ENCODE measurements around the gene MTMR1.

The MTMR1 gene

GRCh38 chrX:150692831-150693724, at the start of gene MTMR1:
Gene MTMR1 (plus strand): TSS chrX:150693396. CDS start chrX:150693531, 135 bp downstream.
- peak; percentile 40 for DNase-seq

- DNase-seq = no peak
Observed at GRCh38 chrX:150643958-150644357, 49.2 kb upstream of the MTMR1 start.

GRCh38 chrX:150644422-150644821, 48.8 kb upstream of the MTMR1 start:
- DNase-seq = no peak

- DNase-seq = no peak
Observed at GRCh38 chrX:150647331-150647730, 45.9 kb upstream of the MTMR1 start.

DNA sequence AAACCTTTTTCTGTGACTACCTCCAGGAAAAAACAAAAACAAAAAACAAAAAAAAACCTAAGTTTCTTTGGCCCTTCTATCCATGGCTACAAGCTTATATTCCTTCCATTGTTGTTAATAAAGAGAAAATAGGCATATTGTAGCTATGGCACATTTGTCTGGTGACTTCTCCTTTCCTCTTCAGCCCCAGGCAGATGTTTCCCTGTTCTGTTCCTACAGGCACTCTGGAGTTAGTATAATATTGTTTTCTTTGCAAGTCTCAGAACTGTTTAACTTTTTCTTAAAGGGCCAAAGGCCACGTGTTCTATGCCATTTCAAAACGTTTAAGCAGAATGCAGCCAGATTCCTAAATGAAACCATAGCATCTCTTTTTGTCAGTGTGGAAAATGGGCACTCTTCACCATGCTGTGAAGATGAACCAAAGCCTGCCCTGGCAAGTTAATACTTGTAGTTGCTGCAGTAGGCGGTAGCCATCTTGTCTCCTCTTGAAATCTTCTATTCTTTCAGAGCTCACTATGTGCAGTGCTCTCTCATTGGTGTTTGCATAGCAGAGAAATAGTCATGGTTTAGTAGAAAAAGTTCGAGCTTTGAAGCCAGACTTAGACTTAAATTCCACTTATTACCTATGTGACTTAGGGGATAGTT, 44.8 kb upstream of the MTMR1 start:
- DNase-seq = no peak

DNA sequence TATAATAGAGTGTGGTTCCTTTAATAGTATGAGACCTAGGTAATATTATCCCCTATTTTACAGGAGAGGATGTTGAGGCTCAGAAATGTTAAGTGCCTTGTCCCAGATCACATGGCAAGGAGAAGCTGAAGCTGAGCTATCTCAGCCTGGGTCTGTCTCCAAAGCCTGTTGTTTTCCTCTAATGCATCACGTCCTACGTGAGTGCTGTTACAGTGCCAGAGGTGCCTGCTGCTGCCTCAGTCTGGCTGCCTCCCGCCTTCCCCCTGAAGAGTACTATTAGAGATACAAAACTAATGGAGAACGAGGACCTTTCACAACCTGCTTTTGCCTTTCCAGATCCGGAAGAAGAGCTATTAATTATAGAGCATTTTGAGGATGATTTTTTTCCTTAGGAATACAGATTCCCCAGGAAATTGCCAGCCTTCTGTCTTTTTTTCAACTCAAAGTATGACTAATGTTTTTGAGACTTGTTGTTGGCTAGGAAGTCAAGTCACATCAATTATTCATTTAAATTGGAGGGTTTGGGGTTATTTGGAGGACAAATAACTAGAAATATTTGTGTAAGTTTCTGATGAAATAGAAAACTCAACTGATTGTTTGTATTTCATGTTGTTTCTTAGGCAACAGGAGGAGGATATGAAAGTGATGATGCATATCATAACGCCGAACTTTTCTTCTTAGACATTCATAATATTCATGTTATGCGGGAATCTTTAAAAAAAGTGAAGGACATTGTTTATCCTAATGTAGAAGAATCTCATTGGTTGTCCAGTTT, 43.9 kb upstream of the MTMR1 start:
- DNase-seq = no peak

GRCh38 chrX:150651906-150652305, 41.3 kb upstream of the MTMR1 start:
- no peak for DNase-seq

DNA sequence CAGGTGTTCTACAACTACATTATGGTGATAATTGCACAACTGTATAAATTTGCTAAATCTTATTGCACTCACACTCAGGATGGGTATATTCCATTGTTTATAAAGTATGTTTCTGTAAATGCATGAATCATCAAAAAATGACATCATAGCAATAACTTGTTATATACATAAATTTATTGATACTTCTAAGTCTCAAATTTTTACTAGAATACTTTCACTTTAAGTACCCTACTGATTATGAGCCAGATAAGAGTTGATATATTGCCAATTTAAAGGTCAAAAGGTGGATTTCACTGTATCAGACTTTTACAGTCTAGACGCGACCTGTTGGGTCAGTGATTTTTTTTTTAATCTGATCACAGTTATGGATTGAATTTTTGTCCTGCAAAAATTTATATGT, 37.4 kb upstream of the MTMR1 start:
- DNase-seq = no peak

GRCh38 chrX:150663073-150663472, 30.1 kb upstream of the MTMR1 start:
- DNase-seq = no peak

DNA sequence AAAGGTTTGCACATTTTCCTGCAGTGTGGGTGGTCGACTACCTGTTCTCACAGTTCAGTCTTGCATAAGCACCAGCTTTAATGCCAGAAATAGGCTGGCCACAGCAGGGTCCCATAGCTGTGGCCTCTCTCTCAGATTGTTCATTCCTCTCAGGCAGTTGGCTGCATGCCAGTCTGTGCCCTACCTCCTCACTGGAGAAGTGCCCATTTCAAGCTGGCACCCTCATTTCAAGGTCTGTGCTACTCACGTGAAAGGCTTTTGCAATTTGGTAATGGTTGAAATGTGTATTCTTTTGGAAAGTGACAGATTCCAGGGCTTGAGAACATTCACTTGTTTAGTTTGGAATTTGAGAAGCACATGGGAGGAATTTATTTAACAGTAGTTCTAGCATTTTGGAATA, 28.9 kb upstream of the MTMR1 start:
- no peak for DNase-seq

GRCh38 chrX:150676221-150676620, 17.0 kb upstream of the MTMR1 start:
- no peak for DNase-seq

GRCh38 chrX:150680974-150681373, 12.2 kb upstream of the MTMR1 start:
- no peak for DNase-seq

DNA sequence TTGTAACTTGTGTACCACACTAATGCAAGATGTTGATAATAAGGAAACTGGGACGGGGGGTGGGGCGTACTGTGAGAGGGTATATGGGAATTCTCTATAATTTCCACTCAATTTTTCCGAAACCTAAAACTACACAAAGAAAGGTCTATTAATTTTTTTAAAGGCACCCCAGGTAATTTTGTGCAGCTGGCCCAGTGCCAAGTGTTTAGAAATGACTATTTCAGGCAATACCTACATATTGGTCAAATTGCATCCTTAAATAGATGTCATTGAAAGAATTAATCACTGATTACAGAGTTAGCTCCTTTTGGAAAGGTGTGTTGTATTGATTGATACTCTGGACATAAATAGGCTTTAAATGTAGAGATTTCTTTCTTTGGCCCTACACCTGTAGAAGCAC, 10.1 kb upstream of the MTMR1 start:
- no peak for DNase-seq

DNA sequence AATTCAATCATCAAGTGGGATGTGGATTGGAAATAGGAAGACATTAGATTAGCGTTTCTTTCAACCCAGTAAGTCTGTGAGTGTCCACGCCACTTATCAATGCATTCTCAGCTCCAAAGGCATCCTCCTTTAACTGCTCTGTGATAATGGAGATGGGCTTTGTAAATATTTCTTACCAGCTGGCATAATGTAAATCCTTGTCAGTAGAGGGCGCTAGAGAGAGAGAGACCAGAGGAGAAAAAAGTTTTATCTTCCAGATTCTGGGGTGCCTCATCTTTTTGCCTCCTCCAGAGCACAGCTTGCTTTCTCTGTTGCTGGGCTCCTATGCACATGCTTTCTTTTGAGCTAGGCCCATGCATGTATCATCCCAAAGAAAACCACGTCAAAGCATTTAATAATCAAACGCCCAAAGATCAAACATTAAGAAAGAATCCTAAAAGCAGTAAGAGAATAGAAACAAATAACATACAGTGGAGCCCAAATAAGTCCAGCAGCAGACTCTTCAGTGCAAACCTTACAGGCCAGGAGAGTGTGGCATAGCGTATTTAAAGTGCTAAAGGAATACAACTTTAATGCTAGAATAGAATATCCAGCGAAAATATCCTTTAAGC, 9.6 kb upstream of the MTMR1 start:
- DNase-seq = no peak

GRCh38 chrX:150688911-150689451, 4.2 kb upstream of the MTMR1 start:
- DNase-seq = no peak

DNA sequence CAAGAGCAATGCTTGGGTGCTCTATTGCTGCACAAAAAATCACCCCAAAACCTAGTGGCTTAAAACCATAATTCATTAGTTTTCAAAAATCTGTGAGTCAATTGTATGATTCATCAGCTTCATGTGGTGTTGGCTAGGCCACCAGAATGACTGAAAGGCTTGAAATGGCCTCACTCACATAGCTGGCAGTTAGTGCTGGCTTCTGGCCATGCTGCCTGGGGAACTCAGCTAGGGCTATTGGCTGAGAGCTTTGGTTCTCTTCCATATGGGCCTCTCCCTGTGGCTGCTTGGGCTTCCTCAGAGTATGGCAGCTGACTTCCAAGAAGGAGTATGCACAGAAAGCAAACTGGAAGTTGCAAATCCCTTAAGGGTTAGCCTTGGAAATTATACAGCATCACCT, 3.1 kb upstream of the MTMR1 start:
- DNase-seq = no peak

GRCh38 chrX:150692296-150692695, 900 bp upstream of the MTMR1 start:
- DNase-seq = no peak

GRCh38 chrX:150693725-150694574, 754 bp downstream of the MTMR1 start:
- peak; percentile 32 for DNase-seq

DNA sequence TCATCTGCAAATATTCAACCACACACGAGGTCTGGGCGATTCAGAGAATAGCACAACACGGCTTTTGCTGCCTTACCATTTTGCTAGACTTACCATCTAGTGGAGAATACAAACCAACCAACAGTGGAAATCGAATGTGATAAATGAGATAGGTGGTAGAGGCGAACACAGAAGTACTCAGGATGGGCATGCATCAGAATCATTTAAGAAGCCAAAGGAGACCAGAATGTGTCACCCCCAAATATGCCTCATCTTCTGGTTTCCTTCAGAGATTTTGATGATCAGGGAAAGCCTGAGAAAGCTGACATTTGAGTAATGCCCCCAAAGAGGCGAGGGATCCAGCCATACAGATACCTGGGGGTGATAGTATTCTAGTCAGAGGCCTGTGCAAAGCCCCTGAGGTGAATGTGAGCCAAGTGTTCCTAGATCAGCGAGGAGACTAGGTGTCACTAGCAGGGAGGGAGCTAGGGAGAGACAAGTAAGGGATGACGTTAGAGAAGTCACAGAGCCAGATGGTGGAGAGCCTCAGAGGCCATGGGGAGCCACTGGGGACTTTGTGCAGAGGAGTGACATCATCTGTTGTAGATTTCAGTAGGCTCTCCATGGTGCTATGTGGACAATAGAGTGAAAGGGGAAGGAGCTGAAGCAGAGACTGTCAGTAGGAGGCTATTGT, 1.7 kb downstream of the MTMR1 start:
- DNase-seq = no peak

- DNase-seq = no peak
Observed at GRCh38 chrX:150696331-150696730, 3.1 kb downstream of the MTMR1 start.

DNA sequence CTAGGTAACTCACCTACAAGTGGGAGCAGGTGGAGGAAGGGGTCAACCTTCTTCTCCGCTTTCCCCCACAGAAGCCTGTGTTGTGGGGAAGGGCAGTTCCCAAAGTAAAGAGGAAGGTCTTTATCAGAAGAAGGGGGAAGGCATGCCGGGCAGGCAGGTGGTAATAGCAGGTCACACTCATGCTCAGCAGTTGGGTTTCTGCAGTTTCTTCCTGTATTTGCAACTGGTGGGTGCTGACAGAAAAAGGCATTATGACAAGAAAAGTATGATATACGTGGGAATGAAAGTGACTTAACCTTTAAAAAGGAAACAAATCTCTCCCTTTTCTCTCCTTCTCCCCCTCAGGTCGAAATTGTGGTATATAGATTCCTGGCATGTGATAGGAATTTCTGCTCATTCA, 3.7 kb downstream of the MTMR1 start:
- DNase-seq = no peak
